ENCODE measurements around the gene OPTC.
A peak's percentile ranks its signal among the peaks of the same experiment; 100 is the strongest.
"Not testable (repeated sequence)": the region's sequence is repeated elsewhere in the genome, so short reads cannot be mapped to it uniquely, and the experiment has no call there.

OPTC gene, protein sequence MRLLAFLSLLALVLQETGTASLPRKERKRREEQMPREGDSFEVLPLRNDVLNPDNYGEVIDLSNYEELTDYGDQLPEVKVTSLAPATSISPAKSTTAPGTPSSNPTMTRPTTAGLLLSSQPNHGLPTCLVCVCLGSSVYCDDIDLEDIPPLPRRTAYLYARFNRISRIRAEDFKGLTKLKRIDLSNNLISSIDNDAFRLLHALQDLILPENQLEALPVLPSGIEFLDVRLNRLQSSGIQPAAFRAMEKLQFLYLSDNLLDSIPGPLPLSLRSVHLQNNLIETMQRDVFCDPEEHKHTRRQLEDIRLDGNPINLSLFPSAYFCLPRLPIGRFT

DNA sequence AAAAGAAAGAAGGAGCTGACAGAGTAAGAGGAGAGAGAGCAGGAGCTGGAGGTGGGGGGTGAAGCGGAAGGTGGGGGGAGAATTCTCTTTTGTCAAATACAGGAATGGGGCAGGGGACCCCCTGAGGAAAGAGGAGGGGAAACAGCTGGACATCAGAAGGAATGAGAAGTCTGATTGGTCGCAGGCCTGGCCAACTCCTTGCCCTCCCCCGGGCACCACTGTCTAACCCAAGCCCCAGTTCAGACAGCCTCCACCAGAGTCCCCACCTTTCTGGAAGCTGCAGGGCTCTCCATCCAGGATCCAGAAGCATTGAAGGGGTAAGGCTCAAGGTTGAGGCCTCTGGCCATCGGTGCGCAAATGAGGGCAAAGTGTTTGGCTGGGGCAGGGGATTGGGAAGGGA, at the start of gene OPTC:
Gene OPTC (plus strand): TSS at position 253 of the 400 bp plus-strand sequence. CDS start 1,853 bp downstream, outside the sequence.
- DNase-seq (ENCODE audit: low spot score), result peak; percentile 49

DNA sequence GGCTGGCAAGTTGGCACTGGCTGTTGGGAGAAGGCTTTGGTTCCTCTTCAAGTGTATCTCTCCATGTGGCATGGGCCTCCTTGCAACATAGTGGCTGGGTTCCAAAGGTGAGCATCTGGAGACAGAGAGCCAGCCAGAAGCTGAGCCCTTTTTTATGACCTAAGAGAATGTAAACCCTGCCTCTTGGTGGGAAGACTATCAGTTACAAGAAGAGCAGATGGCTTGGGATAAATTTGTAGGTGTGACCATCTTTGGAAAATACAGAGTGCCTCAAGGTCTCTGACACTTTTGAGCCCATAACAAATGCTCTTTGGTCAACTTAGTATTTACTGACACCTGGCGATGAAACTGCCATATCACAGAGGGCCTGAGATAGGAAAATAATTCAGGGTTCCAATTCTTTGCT, 49.8 kb upstream of the OPTC start:
- no peak for DNase-seq (ENCODE audit: low spot score)

- no peak for DNase-seq (ENCODE audit: low spot score)
Measured at GRCh38 chr1:203447151-203447550, 46.8 kb upstream of the OPTC start.

DNA sequence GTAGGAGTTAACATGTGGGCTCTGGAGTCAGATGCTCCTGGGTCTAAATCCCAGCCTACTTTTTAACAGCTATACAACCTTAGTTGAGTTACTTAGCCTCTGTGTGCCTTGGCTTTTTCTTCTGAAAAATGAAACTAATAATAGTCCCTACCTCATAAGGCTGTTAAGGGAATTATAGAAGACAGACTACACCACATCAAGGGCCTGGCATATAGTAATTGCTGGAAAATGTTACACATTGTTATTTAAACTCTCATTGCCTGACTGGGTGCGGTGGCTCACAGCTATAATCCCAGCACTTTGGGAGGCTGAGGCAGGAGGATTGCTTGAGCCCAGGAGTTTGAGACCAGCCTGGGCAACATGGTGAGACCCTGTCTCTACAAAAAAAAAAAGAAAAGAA, 46.4 kb upstream of the OPTC start:
- not testable (repeated sequence) for DNase-seq (ENCODE audit: low spot score)

DNA sequence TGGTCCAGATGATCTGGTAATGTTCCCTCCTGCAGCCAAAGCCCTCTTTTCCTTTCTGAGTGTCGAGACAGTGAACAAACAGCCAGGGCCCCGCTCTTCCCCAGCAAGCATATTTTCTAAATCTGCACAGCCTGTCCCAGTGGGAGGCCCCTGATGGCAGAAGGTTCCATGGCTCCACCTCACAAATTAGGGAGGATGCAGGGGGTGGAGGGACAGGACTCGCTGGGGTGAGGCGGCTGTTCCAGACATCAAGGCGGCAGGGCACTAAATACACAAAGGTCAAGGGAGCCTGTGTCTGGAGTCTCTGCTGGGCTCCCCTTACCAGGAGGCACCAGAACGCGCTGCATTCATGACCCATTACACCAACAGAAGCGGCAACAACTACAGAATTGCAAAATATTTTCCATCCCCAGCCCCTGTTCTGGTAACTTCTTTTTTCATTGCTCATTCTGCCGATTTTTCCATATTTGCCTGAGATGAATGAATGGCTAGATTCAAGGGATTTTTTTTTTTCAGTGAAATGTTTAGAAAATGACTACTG, 45.4 kb upstream of the OPTC start:
- DNase-seq (ENCODE audit: low spot score), result no peak

DNA sequence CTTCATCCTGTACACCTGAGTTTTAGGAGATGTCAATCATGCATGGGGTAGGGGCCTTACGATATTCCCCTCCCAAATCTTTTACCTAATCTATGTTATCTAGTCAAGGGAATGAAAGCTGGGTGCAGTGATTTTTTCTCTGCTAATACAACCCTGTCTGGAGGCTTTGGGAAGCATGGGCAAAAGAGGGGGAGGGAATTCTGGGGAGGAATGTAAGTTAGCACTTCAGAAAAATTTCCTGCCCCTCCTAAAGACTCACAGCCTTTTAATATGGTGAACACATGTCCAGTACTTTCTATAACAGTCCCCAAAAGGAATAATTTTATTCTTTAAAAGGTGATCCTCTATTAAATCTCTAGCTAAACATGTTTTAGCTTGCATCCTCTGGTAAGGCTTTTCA, 44.0 kb upstream of the OPTC start:
- DNase-seq (ENCODE audit: low spot score), result no peak

GRCh38 chr1:203450479-203451149, 43.3 kb upstream of the OPTC start:
- peak; percentile 40 for DNase-seq (ENCODE audit: low spot score)

- no peak for DNase-seq (ENCODE audit: low spot score)
Measured at GRCh38 chr1:203451836-203452784, 41.8 kb upstream of the OPTC start.

- DNase-seq (ENCODE audit: low spot score), result no peak
Measured at GRCh38 chr1:203453016-203453415, 40.9 kb upstream of the OPTC start.

DNA sequence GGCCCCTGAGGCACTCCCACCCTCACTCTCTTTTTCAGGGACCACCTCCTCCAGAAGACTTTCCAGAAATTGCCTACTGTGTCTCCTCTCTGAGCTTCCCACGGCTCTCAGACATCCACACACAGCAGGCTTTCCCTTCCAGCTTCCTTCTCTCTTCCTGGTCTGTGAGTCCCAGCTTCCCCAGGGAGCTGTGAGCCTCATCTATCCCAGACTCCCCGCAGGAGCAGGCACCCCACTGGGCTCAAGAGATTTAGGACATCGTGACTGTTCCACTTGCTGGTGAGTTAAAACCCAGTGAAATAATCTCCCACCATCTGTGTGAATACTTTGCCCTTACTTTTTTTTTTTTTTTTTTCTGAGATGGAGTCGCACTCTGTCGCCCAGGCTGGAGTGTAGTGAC, 40.3 kb upstream of the OPTC start:
- no peak for DNase-seq (ENCODE audit: low spot score)

GRCh38 chr1:203454986-203455471, 38.9 kb upstream of the OPTC start:
- DNase-seq (ENCODE audit: low spot score), result no peak

DNA sequence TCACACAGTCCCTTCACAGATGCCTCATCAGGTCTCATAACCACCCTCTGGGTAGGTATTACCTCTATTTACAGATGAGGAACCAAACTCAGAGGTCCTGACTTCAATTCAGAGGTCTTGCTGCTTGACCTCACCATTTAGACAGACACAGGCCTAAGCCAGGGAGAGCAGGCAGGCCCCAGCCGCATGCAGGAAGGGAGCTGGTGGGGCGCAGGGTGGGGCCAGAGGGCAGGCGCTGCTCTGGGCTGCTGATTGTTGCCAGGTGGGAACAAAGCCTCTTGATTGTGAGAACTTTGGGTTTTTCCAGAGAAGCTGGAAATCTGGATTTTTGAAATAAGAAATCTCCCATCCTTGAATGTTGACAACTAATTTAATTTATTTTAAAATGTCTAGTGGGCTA, 38.2 kb upstream of the OPTC start:
- no peak for DNase-seq (ENCODE audit: low spot score)

- DNase-seq (ENCODE audit: low spot score), result no peak
Measured at GRCh38 chr1:203456577-203456976, 37.4 kb upstream of the OPTC start.

GRCh38 chr1:203458078-203458477, 35.9 kb upstream of the OPTC start:
- DNase-seq (ENCODE audit: low spot score), result no peak

- DNase-seq (ENCODE audit: low spot score), result no peak
Measured at GRCh38 chr1:203459671-203460201, 34.2 kb upstream of the OPTC start.

DNA sequence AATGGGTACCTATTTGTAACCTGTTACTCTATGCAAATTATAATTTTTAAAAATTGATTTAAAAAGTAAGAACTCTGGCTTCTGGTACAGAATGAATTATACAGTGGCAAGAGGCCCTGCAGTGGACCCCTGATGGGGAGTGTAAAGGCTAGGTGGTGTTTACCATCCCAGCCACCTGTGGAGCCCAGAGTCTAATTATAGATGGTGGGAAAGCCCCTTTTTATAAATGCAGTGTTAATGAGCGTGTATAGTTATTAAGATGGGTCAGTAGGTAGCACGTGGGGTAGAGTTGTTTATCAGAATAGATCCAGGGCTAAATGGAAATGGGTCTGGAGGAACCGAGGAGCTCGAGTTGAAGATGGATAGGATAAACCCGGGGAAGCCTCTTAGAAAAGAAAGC, 32.2 kb upstream of the OPTC start:
- no peak for DNase-seq (ENCODE audit: low spot score)

DNA sequence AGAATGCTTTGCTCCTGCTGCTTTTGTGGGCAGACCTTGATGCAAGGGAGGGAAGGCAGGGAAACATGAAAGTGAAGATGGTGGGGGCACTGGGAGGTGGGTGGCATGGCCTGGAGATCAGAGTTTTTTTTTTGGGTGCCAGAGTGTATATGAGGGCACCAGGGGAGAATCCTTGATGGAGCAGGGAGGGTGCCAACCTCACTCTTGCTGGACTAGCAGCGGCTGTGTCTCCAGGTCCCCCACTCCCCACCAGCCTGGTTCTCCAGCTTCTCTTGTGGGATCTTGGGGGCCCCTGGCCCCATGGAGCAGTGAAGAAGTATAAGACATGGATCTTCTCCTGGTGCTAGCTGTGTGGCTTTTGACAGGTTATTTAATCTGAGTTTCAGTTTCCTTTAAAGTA, 31.8 kb upstream of the OPTC start:
- DNase-seq (ENCODE audit: low spot score), result no peak

DNA sequence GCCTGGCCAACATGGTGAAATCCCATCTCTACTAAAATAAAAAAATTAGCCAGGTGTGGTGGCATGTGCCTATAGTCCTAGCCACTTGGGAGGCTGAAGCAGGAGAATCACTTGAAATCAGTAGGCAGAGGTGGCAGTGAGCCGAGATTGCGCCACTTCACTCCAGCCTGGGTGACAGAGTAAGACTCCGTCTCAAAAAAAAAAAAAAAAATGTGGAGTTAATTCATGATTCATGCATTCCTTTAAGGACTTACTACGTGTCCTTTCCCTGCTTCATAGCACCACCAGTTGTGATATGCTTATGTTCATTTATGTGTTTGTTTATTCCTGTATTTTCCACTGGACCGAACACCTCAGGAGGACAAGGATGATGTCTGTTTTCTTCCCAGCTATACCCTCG, 31.1 kb upstream of the OPTC start:
- no peak for DNase-seq (ENCODE audit: low spot score)

GRCh38 chr1:203463469-203464062, 30.4 kb upstream of the OPTC start:
- DNase-seq (ENCODE audit: low spot score), result no peak

GRCh38 chr1:203464226-203464625, 29.7 kb upstream of the OPTC start:
- DNase-seq (ENCODE audit: low spot score), result no peak

DNA sequence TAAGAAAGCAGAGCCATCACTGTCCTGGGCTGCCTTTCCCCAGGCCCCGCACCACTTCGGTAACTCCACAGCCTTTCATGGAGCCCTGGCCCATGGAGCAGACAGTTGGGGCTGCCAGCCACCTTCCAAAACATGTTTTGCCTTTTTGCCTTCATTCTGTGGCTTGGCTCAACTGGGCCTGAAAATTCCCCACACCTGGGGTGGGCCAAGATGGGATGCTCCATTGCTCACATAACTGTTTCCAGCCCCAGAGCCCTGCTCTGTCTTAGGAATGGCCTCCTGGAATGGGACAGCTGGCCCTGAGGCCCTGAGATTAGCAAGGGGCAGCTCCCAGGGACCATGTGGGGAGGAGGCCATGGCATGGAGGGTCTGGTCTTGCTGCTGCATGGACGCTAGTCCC, 29.2 kb upstream of the OPTC start:
- DNase-seq (ENCODE audit: low spot score), result no peak

Data from iPS-NIHi11 (cell line).